GM15510 (cell line): ENCODE results near the gene DNAJC6.

ENCODE experiments used
- POLR2A ChIP-seq: IDR thresholded peaks from 3 replicates; pipeline ENCODE4 v1.6.1; 2011; ENCODE audit warnings: borderline replicate concordance; ENCODE audit not compliant: insufficient read length; ENCODE audit errors: extremely low read depth

Gene DNAJC6

DNA sequence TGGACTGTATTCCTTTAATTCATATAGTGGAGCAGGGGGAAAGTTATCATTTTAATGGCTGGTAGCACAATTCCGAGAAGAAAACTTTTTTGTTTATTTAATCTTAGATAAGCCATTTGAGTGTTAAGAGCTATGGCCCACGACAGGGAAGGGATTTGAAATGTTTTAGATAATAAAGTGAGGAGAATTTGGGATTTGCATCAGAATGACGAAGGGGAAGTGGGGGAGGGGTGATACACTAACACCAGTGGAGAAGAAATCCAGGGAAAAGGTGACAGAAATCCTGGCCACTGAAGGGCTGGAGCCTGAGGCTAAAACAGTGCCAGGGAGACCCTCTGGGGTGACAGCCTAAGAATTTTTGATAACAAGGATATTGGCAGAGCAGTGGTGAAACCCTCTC lies 132.1 kb downstream of the DNAJC6 start:
- TF ChIP-seq POLR2A: no peak

DNA sequence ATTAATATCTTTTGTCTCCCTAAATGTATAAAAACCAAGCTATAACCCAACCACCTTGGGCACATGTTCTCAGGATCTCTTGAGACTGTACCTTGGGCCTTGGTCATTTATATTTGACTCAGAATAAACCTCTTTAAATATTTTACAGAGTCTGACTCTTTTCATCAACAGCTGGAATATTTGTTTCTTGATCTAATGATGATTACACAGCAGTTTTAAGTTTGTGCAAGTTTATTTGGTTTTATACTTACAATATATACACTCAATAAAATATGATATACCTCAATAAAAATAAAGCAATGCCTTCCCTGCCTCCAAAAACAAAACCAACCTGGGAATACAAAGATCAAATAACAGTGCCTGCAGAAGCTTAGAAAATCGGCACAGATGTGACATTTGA lies 133.1 kb downstream of the DNAJC6 start:
- no peak for TF ChIP-seq POLR2A

DNA sequence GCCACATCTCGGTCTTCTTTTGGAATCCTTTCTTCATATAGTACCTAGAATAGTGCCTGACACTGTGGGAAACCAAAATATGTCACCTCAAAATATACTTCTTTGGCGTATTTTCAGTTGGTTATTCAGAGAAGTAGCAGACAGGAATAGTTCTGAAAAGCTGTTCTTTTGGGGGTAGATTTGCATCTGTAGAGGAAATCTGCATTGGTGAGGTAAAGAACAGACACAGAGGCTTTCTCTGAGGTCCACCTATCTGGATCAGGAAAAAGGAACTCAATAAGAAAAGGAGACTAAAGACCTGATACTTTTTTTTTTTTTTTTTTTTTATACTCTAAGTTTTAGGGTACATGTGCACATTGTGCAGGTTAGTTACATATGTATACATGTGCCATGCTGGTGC lies 134.3 kb downstream of the DNAJC6 start:
- TF ChIP-seq POLR2A: no peak

DNA sequence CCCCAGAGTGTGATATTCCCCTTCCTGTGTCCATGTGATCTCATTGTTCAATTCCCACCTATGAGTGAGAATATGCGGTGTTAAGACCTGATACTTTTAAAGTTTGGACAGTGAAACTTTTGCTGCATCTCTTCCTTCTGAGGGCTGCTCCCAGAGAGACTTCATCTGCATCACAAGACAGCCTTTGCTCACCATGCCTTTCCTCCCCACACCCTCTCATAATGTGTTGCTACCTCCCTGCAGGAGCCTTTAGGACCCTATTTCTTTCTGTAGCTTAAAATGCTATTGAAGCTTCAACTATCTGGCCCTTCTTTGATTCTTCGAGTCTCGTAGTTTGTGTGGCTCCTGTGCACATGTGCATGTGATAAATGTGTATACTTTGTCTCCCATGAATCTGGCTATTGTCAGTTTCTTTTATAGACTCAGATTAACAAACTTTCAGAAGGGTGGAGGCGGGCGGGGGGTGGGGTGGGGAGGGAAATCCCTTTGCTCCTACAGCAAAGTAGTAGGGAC lies 134.8 kb downstream of the DNAJC6 start:
- no peak for TF ChIP-seq POLR2A

DNA sequence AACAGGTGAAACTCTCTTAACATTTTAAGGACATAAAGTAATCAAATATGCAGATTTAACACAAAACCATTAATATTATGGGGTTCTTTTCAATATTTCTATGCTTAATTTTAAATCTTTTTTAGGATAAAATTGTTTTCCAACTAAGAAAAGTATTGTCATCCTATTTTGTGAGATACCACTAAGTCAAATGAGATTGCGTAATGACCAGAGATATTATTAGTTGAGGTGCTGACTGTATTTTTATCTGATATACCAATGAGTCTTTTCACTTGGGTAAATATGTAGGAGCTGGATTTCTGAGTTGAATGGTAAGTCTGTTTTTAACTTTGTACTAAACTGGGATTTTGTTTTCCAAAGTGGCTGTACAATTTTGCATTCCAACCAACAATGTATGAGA lies 136.5 kb downstream of the DNAJC6 start:
- TF ChIP-seq POLR2A: no peak

DNA sequence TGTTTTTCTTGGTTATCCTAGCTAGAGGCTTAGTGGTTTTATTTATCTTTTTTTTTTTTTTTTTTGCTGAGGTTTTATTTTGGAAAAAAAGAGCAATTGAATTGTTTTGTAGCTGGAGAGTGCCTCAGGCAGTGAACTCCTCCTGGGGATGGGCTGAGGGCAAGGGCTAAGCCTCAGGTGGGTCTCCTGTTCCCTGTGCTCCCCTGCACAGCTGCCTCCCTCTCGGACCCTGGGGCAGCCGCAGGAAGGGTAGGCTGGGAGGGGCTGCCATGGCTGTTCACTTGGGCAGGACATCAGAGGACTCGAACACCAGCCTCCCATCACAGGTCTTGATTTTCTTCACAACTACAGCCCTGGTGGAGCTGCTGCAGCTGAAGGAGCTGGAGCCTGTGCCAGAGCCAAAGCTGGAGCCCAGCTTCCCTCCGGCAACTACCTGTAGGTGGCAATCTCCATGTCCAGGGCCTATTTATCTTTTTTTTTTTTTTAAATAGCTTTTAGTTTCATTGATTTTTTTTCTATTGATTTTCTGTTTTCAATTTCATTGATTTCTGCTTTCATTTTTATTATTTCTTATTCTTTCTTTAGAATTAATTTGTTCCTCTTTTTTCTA lies 140.0 kb downstream of the DNAJC6 start:
- no peak for TF ChIP-seq POLR2A

DNA sequence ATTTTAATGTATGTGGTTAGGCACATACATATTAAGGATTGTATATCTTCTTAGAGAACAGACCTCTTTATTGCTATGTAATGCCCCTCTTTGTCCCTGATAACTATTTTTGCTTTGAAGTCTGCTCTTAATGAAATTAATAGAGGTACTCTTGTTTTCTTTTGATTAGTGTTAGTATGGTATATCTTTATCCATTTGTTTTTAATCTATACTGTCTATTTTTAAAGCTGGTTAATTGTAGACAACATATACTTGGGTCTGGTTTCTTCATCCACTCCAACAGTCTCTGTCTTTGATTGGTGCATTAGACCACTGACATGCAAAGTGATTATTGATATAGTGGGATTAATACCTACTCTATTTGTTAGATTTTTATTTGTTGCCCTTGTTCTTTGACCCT lies 147.1 kb downstream of the DNAJC6 start:
- no peak for TF ChIP-seq POLR2A

DNA sequence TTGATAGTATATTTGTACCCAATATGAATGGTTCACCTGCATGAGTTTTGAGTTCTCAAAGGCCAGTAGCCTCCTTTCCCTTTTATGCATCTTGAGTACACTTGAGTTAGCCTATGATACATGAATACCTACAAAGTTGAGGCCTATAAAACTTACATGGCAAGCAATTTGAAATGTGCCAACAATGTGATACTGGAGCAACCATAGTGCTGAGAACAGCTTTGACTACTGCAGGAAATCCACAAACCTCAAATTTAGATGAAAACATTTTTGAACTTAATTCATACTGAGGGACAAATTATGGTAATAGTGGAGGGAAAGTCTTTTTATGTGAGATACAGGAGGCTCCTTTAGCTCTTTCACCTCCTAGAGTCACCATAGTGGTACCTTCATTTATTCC lies 148.5 kb downstream of the DNAJC6 start:
- TF ChIP-seq POLR2A: no peak

DNA sequence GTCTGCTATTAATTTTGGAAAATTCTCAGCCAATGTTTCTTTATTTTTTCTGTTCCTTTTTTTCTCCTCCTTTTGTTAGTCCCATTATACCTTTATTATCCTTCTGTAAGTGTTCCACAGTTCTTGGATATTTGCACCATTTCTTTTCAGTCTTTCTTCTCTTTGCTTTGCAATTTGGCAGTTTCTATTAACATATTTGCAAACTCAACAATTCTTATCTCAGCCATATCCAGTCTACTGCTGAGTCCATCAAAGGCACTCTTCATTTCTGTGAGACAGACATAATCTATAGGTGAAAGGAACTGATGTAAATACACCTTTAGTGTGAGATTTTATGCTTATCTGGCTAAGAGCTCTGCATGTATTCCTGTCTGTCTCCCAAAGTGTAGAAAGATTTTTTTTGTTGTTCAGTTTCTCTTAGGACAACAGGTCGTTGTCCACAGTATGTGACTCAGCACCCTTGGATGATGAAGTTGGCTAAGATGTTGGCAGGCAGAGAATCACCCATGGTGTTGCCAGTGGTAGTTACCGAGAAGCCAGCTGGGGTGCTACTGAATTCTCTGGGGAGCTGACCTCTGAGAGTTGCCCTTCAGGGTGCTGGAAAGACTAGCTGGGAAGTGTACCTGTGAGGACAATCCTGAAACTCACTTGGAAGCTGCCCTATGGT lies 149.5 kb downstream of the DNAJC6 start:
- TF ChIP-seq POLR2A: no peak

DNA sequence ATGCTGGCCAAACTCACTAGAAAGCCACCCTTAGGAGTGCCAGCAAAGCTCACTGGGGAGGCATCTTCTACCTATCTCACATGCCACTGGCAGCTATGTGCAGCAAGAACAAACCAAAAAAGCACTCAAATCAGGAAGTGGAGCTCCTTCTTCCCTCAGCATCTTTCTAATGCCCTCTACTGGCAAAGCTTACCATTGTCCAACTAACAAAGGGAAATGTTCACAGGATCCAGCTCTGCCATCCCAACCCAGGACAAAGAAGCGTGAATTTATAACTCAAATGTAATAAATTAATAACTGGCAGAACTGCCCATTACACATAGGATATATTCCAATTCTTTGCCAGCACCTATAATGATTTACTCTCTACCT lies 150.0 kb downstream of the DNAJC6 start:
- no peak for TF ChIP-seq POLR2A
